IMR-90 (cell line): ENCODE measurements around the gene ZNF827.

Source experiments
- BHLHE40 ChIP-seq: fragments of 150-350 bp; IDR thresholded peaks from 2 replicates; pipeline ENCODE4 v1.6.1; 2016; ENCODE audit warnings: mild to moderate bottlenecking, low read depth, low read length
- CEBPB ChIP-seq: IDR thresholded peaks from 2 replicates; pipeline ENCODE4 v1.6.1; 2012; ENCODE audit warnings: low read depth, low read length, improper control_type of control experiment
- CHD1 ChIP-seq: IDR thresholded peaks from 2 replicates; pipeline ENCODE4 v1.6.1; 2012; ENCODE audit warnings: low read depth, low read length, improper control_type of control experiment
- CTCF ChIP-seq: conservative IDR thresholded peaks from 2 replicates; pipeline ENCODE4 v1.5.1; 2012; ENCODE audit warnings: mild to moderate bottlenecking, low read depth, low read length, improper control_type of control experiment
- MAZ ChIP-seq: IDR thresholded peaks from 2 replicates; pipeline ENCODE4 v1.6.1; 2012; ENCODE audit warnings: low read depth, mild to moderate bottlenecking, low read length, improper control_type of control experiment, moderate library complexity, borderline replicate concordance
- MXI1 ChIP-seq: IDR thresholded peaks from 2 replicates; pipeline ENCODE4 v1.6.1; 2012; ENCODE audit warnings: low read depth, mild to moderate bottlenecking, low read length, moderate library complexity, borderline replicate concordance
- POLR2A ChIP-seq: IDR thresholded peaks from 2 replicates; pipeline ENCODE4 v1.6.1; 2012; ENCODE audit warnings: mild to moderate bottlenecking, low read depth, low read length
- RAD21 ChIP-seq: IDR thresholded peaks from 2 replicates; pipeline ENCODE4 v1.6.1; 2012; ENCODE audit warnings: low read length, improper control_type of control experiment
- RCOR1 ChIP-seq: IDR thresholded peaks from 2 replicates; pipeline ENCODE4 v1.6.1; 2012; ENCODE audit warnings: mild to moderate bottlenecking, low read length, improper control_type of control experiment; ENCODE audit not compliant: insufficient replicate concordance
- RFX5 ChIP-seq: IDR thresholded peaks from 2 replicates; pipeline ENCODE4 v1.8.0; 2012; ENCODE audit warnings: low read depth, mild to moderate bottlenecking, low read length, moderate library complexity
- SMC3 ChIP-seq: fragments of 150-350 bp; IDR thresholded peaks from 2 replicates; pipeline ENCODE4 v1.6.1; 2016; ENCODE audit warnings: low read depth, mild to moderate bottlenecking, antibody characterized with exemption, low read length, moderate library complexity

- TF ChIP-seq RAD21 (no peak), POLR2A (no peak), CTCF (no peak), BHLHE40 (no peak), CEBPB (no peak), MXI1 (no peak), RCOR1 (no peak), RFX5 (no peak), MAZ (no peak), SMC3 (no peak), CHD1 (no peak)
Observed at GRCh38 chr4:145730026-145730425, 208.6 kb downstream of the ZNF827 start.
